WI38 (cell line): ENCODE measurements around the gene MAGIX.

Experiments used
- H3K4me3 ChIP-seq: 2 replicates; pipeline ENCODE4 v1.5.1; 2011; ENCODE audit warnings: low read depth, mild to moderate bottlenecking, control low read depth, low read length
- CTCF ChIP-seq: IDR thresholded peaks from 2 replicates; pipeline ENCODE4 v1.5.1; 2012; ENCODE audit warnings: low read depth, mild to moderate bottlenecking, control low read depth, low read length

Gene MAGIX

GRCh38 chrX:49203536-49203935 lies 41.0 kb downstream of the MAGIX start:
- TF ChIP-seq CTCF, result no peak
- no peak overlapping the region for H3K4me3 ChIP-seq

- H3K4me3 ChIP-seq, result no peak overlapping the region
- TF ChIP-seq CTCF, result no peak
Measured at GRCh38 chrX:49204017-49204416, 41.5 kb downstream of the MAGIX start.

- H3K4me3 ChIP-seq, result no peak overlapping the region
- no peak for TF ChIP-seq CTCF
Measured at GRCh38 chrX:49204709-49205108, 42.2 kb downstream of the MAGIX start.

- no peak for TF ChIP-seq CTCF
Measured at GRCh38 chrX:49205443-49205842, 42.9 kb downstream of the MAGIX start.

GRCh38 chrX:49206543-49206942 lies 44.0 kb downstream of the MAGIX start:
- no peak overlapping the region for H3K4me3 ChIP-seq
- TF ChIP-seq CTCF, result no peak

More at GRCh38 chrX:49205443-49205842, 42.9 kb downstream of the MAGIX start:
- no peak overlapping the region for H3K4me3 ChIP-seq

- TF ChIP-seq CTCF, result no peak
- no peak overlapping the region for H3K4me3 ChIP-seq
Measured at GRCh38 chrX:49208399-49208798, 45.8 kb downstream of the MAGIX start.

GRCh38 chrX:49209434-49210251 lies 47.1 kb downstream of the MAGIX start:
- H3K4me3 ChIP-seq, result no peak overlapping the region
- TF ChIP-seq CTCF, result no peak
